Fibroblast of lung (primary cell): Measurements from ENCODE around the gene PCID2. TPM values are rescaled to one million over a fixed set of nuclear protein-coding genes. Genes with fewer than 3 reads are reported as not detected.
A peak's percentile ranks its signal among the peaks of the same experiment; 100 is the strongest.

Experiments used
- DNase-seq, 2 donors: peaks; one replicate each; pipeline versions ENCODE4 v3.0.0 to v3.0.0-alpha.2; 2010; ENCODE audit warnings: low read depth in 2 of 2
- H2AFZ ChIP-seq: 2 replicates; pipeline ENCODE4 v1.5.1; 2012; ENCODE audit warnings: low read length, control low read depth, inconsistent platforms
- H3K27ac ChIP-seq: 2 replicates; pipeline ENCODE4 v1.5.1; 2011; ENCODE audit warnings: low read length, control low read depth; ENCODE audit not compliant: insufficient read depth
- H3K27me3 ChIP-seq: 2 replicates; pipeline ENCODE4 v1.5.1; 2011; ENCODE audit warnings: mild to moderate bottlenecking, low read length; ENCODE audit not compliant: control insufficient read depth, insufficient read depth
- H3K36me3 ChIP-seq: 2 replicates; pipeline ENCODE4 v1.5.1; 2011; ENCODE audit warnings: low read length; ENCODE audit not compliant: control insufficient read depth, insufficient read depth
- H3K4me1 ChIP-seq: 2 replicates; pipeline ENCODE4 v1.5.1; 2011; ENCODE audit warnings: low read length; ENCODE audit not compliant: control insufficient read depth, insufficient read depth; ENCODE audit errors: extremely low read depth
- H3K4me2 ChIP-seq: 2 replicates; pipeline ENCODE4 v1.5.1; 2011; ENCODE audit warnings: low read length, control low read depth; ENCODE audit not compliant: insufficient read depth; ENCODE audit errors: extremely low read depth
- H3K4me3 ChIP-seq, 4 experiments: fragments of 200-600 bp in 1 of 4; sonication (generic) in 1 of 4; replicated peaks in 1 of 4; 2 replicates each; pipeline ENCODE4 v1.5.1; 2011 to 2016; ENCODE audit warnings: low read length in 4 of 4, low read depth in 3 of 4, mild to moderate bottlenecking in 3 of 4, control low read depth in 2 of 4, inconsistent platforms in 1 of 4, mixed read lengths in 1 of 4; ENCODE audit not compliant: insufficient read depth in 1 of 4; ENCODE audit errors: control extremely low read depth in 1 of 4
- H3K79me2 ChIP-seq: 2 replicates; pipeline ENCODE4 v1.5.1; 2012; ENCODE audit warnings: mild to moderate bottlenecking, low read length, inconsistent platforms; ENCODE audit not compliant: control insufficient read depth, insufficient read depth
- H3K9ac ChIP-seq: 2 replicates; pipeline ENCODE4 v1.5.1; 2011; ENCODE audit warnings: mild to moderate bottlenecking, low read length, control low read depth; ENCODE audit not compliant: insufficient read depth
- H3K9me3 ChIP-seq: 2 replicates; pipeline ENCODE4 v1.5.1; 2012; ENCODE audit warnings: low read depth, low read length; ENCODE audit not compliant: control insufficient read depth, insufficient read depth
- H4K20me1 ChIP-seq: 2 replicates; pipeline ENCODE4 v1.5.1; 2011; ENCODE audit warnings: low read length; ENCODE audit not compliant: control insufficient read depth, insufficient read depth; ENCODE audit errors: extremely low read depth
- EZH2 ChIP-seq: IDR thresholded peaks from 2 replicates; pipeline ENCODE4 v1.5.1; 2012; ENCODE audit warnings: low read length, control low read depth, mild to moderate bottlenecking; ENCODE audit errors: missing control alignments
- polyA plus RNA-seq, 2 donors: library from polyadenylated mRNA; depleted of rRNA in 1 of 2; stranded (reverse) in 1 of 2; unstranded in 1 of 2; fragments of >200 nt; gene quantifications; 2 replicates each; pipeline ENCODE4 v1.2.1, GENCODE V29; 2011 to 2012; ENCODE audit warnings: missing spikeins in 1 of 2
- total RNA-seq: library from RNA; depleted of rRNA; stranded (reverse); fragments of >200 nt; gene quantifications from 2 replicates; pipeline ENCODE4 v1.2.1, GENCODE V29; 2014
- TF ChIP-seq, protein P1 (sequence below), 2 donors: IDR thresholded peaks in 1 of 2; conservative IDR thresholded peaks in 1 of 2; 1 replicate in 1 of 2; 2 replicates in 1 of 2; pipeline ENCODE4 v1.5.1; 2011 to 2012; ENCODE audit warnings: low read length in 2 of 2, control low read depth in 1 of 2, inconsistent platforms in 1 of 2, low read depth in 1 of 2, mild to moderate bottlenecking in 1 of 2

The PCID2 gene
- total and polyA plus RNA-seq, 2 donors (not counting 1 experiment from before 2014, with no cell fraction given) = 93.5 to 113 TPM

GRCh38 chr13:113152984-113153809 is 55.3 kb downstream of the PCID2 start:
- Histone ChIP-seq H3K27ac (peak overlapping the region; percentile 72), H3K9me3 (no peaks in the 10 kb centered on the region), H2AFZ (peak overlapping the region; percentile 73), H3K79me2 (no peaks in the 10 kb centered on the region), H3K4me2 (peak overlapping the region; percentile 85), H3K4me3 (peak overlapping the region; percentile 21 to 49 (median 40)), H3K4me1 (peaks cover 14% of the 10 kb centered on the region), H4K20me1 (no peaks in the 10 kb centered on the region), H3K27me3 (no peaks in the 10 kb centered on the region), H3K36me3 (no peaks in the 10 kb centered on the region), H3K9ac (peak overlapping the region; percentile 20)
- no peak for TF ChIP-seq EZH2
- TF ChIP-seq, protein P1, sequence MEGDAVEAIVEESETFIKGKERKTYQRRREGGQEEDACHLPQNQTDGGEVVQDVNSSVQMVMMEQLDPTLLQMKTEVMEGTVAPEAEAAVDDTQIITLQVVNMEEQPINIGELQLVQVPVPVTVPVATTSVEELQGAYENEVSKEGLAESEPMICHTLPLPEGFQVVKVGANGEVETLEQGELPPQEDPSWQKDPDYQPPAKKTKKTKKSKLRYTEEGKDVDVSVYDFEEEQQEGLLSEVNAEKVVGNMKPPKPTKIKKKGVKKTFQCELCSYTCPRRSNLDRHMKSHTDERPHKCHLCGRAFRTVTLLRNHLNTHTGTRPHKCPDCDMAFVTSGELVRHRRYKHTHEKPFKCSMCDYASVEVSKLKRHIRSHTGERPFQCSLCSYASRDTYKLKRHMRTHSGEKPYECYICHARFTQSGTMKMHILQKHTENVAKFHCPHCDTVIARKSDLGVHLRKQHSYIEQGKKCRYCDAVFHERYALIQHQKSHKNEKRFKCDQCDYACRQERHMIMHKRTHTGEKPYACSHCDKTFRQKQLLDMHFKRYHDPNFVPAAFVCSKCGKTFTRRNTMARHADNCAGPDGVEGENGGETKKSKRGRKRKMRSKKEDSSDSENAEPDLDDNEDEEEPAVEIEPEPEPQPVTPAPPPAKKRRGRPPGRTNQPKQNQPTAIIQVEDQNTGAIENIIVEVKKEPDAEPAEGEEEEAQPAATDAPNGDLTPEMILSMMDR (conservative IDR thresholded peaks at IDR 0.05 in 1 of 2, IDR thresholded peaks at IDR 0.05 in 1 of 2; ENCODE audit: low read depth in 1 of 2, low read length in 2 of 2) = no peak
- peak in 1 of 2 donors; percentile 37 for DNase-seq

- H3K4me3 ChIP-seq = peak overlapping the region in 1 of 4 experiments; percentile 33
- no peak for DNase-seq
- no peak overlapping the region for H3K9ac ChIP-seq
- no peaks in the 10 kb centered on the region for H3K36me3 ChIP-seq
- no peak for TF ChIP-seq EZH2
- TF ChIP-seq, protein P1 (conservative IDR thresholded peaks at IDR 0.05 in 1 of 2, IDR thresholded peaks at IDR 0.05 in 1 of 2; ENCODE audit: low read depth in 1 of 2, low read length in 2 of 2) = no peak
- H3K27ac ChIP-seq = peak overlapping the region; percentile 6
- peaks cover 14% of the 10 kb centered on the region for H3K4me1 ChIP-seq
- no peaks in the 10 kb centered on the region for H3K27me3 ChIP-seq
- no peaks in the 10 kb centered on the region for H3K79me2 ChIP-seq
- H3K4me2 ChIP-seq = peak overlapping the region; percentile 29
- no peaks in the 10 kb centered on the region for H3K9me3 ChIP-seq
- peak overlapping the region; percentile 55 for H2AFZ ChIP-seq
- no peaks in the 10 kb centered on the region for H4K20me1 ChIP-seq
Measured at GRCh38 chr13:113152691-113152983, 55.8 kb downstream of the PCID2 start.

DNA sequence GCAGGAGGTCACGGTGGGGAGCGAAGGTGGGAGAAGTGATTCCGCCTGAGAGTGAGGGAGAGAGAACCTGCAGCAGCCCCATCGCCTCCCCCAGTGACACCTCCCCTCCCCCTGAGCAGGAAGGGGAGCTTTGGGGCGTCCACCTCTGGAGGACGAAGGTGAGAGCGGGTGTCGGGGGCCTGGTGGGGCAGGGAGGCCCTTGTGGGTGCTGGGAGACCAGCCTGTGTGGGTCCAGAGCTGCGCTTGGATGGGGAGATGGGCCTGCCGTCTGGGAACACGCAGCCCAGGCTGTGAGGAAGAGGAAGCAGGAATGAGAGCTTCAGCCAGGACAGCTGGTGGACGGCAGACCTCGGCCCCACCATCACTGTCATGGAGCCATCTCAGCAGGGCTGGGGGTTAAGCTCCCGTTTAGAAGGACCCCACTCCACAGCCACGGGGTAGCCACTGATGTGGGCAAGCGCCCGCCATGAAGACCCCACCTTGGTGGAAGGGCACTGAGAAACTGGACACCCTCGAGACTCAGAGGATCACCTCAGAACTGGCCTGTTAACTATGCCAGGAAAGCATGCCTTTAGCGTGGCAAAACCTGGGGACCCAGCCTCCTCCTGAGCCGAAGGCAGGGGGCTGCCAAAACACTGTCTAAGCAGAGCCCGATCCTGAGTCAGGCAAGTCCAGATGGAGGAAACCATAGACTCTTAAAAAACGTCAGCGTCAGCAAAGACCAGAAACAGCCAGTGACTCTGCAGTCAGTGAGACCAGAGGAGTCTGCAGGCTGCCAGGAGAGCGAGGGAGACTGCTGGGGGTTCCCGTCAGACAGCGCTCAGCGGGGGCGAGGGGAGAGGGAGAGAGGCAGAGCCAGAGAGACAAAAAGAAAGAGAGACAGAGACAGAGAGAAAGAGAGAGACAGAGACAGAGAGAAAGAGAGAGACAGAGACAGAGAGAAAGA is 56.5 kb downstream of the PCID2 start:
- TF ChIP-seq EZH2 = no peak
- TF ChIP-seq, protein P1 (conservative IDR thresholded peaks at IDR 0.05 in 1 of 2, IDR thresholded peaks at IDR 0.05 in 1 of 2; ENCODE audit: low read depth in 1 of 2, low read length in 2 of 2) = no peak
- Histone ChIP-seq H2AFZ (peak overlapping the region; percentile 62), H3K79me2 (no peaks in the 10 kb centered on the region), H4K20me1 (no peaks in the 10 kb centered on the region), H3K36me3 (no peaks in the 10 kb centered on the region), H3K27me3 (no peaks in the 10 kb centered on the region), H3K4me2 (peak overlapping the region; percentile 20), H3K9ac (no peak overlapping the region), H3K9me3 (no peaks in the 10 kb centered on the region), H3K4me3 (peak overlapping the region in 1 of 4 experiments; percentile 33), H3K4me1 (peaks cover 14% of the 10 kb centered on the region), H3K27ac (no peak overlapping the region)
- peak; percentile 69 to 71 for DNase-seq
